DOHH2 (cell line): ENCODE results near the gene YRDC.

ENCODE experiments used
- EZH2phosphoT487 ChIP-seq: fragments of 200-600 bp; sonication (generic); IDR thresholded peaks from 2 replicates; pipeline ENCODE4 v1.6.1; 2017; ENCODE audit warnings: borderline replicate concordance, mild to moderate bottlenecking, antibody characterized with exemption, low read length, moderate library complexity, mixed read lengths
- TF ChIP-seq, protein P1 (sequence below): fragments of 200-600 bp; sonication (generic); IDR thresholded peaks from one replicate; pipeline ENCODE4 v1.5.1; 2014; ENCODE audit warnings: antibody characterized with exemption, mild to moderate bottlenecking, low read depth, low read length; ENCODE audit not compliant: poor library complexity, severe bottlenecking

DNA sequence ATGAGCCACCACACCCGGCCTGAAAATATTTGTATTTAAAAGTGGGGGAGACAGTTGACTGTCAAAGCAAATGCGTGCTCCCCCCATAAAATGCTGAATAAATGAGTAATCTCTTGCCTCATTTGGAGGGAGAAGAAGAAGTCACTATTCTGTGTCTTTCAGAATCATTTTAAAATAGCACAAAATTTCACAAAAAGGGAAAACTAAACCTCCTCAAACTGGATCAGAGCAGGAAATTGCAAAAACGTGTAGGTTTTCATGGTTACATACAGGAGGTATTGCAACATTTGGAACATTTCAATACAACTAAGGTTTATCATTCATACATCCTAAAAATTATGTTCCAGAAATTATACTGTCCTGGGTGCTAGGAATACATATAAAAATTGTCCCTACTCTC, 37.8 kb upstream of the YRDC start:
- TF ChIP-seq, protein P1, sequence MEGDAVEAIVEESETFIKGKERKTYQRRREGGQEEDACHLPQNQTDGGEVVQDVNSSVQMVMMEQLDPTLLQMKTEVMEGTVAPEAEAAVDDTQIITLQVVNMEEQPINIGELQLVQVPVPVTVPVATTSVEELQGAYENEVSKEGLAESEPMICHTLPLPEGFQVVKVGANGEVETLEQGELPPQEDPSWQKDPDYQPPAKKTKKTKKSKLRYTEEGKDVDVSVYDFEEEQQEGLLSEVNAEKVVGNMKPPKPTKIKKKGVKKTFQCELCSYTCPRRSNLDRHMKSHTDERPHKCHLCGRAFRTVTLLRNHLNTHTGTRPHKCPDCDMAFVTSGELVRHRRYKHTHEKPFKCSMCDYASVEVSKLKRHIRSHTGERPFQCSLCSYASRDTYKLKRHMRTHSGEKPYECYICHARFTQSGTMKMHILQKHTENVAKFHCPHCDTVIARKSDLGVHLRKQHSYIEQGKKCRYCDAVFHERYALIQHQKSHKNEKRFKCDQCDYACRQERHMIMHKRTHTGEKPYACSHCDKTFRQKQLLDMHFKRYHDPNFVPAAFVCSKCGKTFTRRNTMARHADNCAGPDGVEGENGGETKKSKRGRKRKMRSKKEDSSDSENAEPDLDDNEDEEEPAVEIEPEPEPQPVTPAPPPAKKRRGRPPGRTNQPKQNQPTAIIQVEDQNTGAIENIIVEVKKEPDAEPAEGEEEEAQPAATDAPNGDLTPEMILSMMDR: no peak
- no peak for TF ChIP-seq EZH2phosphoT487
